Activated CD8-positive, alpha-beta memory T cell treated with anti-CD3 and anti-CD28 coated beads, Interleukin-2, amount 50 U/mL, for 24 hours (primary cell): Measurements from ENCODE around the gene TTLL12.

Source experiments
- DNase-seq: peaks from one replicate; pipeline ENCODE4 v3.0.0-alpha.2; 2020; ENCODE audit errors: extremely low read depth

TTLL12 gene

DNA sequence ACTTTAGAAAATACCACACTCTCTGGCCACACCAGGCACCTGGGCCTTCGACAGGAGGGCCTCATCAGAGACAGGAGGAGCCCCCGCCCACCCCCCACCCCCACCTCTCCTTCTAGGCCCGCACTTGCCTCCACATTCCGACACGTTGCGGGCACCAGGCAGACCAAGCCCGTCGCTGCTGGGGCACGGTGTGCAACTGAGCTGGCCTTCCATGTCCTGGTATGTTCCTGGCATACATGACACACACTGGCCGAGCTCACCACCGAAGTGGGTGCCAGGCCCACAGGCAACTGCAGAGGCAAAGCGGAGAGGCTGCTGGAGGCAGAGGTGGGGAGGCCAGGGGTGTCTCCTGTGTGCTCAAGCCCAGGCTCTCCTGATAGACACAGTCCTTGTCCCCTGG is 27.0 kb upstream of the TTLL12 start:
- no peak for DNase-seq

DNA sequence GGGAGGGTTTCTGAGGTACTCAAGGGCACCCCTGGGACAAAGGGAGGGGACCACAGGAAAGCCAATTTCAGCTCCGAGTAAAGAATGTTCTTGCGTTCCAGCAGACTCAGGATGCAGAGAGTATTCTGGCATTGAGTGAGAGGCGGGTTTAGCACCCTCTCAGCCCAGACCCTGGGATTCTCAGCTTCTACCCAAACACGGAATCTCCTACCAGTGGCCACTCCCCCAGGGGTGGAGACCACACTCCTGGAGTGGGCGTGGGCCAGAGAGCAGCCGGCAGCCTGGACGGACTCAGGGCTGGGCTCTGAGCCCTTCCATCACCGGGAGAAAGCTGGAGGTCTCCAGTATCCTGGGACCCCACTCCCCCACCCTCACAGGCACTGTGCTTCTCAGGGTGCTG is 26.1 kb upstream of the TTLL12 start:
- no peak for DNase-seq

DNA sequence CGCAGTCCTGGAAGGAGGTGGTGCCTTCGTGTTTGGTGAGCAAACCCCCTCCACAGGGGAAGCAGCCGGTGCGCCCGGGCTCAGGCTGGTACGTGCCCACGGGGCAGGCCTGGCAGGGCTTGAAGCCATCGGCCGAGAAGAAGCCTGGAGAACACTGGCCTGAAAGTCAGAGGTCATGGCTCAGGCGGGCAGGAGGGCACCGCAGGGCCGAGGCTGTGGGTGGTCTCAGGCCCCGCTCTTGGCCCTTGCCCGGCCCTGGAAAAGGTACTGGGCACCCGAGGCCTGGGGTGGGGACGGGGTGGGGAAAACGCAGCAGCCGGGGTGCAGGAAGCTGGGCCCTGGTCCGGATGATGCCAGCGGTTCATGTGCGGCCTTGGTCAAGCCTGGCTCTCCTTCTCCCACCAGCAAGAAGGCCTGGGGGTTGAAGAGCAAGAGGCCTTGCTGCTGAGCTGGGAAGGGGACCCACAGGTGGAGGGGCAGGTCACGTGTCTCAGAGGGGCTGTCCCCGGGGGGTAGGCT is 25.6 kb upstream of the TTLL12 start:
- DNase-seq = no peak

GRCh38 chr22:43211941-43212433 is 25.1 kb upstream of the TTLL12 start:
- no peak for DNase-seq

GRCh38 chr22:43210631-43211515 is 23.9 kb upstream of the TTLL12 start:
- DNase-seq = no peak

DNA sequence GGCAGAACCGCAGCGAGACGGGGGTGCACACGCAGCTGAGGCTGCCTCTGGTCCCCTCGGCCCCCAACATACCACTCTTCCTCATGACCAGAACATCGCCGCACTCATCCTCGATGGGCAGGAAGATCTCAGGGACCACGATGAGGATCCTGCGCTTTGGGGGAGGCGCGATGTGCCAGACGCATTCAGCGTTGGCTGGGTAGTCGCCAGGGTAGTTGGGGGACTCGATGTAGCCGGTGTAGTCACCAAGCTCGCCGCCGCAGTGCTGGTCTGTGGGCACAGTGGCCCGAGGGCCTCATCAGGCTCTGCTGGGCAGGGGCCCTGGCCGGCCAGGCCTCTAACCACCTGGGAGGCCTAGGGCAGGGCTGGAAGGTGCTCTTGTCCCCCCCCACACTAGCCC is 23.0 kb upstream of the TTLL12 start:
- DNase-seq = no peak

DNA sequence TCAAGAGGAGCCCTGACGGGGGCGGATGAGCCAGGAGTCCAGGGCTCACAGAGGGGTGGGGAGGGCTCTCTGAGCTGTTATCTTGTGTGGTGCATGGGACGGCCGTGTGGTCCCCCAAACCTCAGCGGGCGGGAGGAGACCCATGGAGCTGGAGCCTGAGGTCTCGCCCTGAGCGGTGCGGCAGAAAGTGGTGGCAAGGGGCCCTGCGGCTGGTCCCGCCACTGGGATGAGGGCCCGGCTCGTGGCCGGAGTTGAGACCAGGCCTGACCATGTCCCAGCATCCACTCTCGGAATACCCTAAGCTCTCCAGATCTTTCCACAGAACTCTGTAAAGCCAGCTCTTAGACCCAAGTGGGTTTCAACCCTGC is 22.6 kb upstream of the TTLL12 start:
- DNase-seq = no peak

DNA sequence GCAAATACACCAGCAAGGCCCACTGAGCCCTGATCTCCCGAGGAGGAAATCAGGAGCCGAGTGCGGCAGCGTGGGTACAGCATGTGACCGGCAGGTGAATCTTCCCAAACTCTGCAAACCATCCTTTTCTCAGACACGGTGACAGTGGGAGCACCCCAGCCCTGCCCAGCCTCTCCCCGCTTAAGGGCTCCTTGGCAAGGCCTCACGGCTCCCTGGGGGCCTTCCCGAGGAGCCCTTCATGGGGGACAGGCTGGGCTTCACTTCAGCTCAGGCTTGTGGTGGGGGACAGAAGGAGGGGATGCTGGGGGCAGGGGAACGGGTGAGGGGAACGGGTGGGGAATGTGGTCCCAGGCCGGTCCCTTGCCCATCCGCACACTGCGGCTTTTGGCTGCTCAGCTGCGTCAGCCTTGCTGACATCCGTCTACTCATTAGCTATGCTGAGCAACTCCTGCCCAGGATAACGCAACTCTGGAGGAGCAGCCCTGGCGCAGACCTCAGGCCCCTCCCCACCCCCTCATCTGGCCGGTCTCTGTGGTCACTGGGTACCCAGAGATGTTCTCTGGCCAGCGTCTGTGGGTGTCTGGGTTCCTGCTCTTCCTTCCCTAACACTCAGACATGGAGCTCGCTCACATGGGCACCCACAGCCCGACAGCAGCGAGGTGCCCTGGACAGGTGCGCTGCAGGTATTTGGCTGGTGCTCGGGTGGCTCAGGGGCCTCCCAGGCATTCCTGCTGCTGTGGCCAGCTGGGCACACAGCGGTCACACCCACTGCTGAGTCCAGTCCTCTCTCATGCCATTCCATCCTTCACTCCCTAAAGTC is 22.0 kb upstream of the TTLL12 start:
- DNase-seq = no peak

DNA sequence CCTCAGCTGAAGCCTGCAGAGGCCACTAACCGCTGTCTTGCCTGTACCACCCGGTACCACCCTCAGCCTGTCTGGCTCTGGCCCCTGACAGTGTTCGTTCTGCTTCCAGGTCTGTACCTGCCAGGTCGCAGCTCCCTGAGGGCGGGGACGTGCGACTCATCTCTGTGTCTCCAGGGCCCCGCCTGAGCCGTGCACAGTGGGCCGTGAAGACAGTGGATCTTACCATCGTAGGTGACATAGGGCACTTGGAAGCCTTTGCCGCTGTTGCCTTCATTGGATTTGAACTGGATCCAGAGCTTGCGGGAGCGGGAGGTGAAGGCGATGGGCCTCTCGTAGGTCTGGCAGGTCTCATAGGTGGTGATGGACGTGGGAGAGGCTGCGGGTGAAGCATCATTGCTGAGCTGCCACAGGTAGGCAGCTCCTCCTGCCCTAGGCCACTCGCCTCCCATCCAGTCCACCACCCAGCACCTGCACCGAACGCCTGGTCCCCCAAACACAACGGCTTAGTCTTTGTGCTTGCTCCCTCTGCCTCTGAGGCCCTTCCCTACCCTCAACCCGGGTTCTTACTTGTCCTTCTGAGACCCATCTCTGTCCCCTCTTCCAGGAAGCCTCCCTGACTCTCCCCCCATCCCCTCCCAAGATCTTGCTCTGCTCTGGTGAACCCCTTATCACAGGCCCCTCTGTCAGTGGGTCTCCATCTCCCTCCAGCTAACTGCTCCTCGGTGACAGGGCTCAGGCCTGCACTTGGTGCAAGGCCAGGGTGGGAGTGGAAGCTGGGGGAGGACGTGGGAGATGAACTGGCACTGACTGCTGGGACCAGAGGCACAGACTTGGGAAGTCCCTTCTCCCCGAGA is 21.1 kb upstream of the TTLL12 start:
- no peak for DNase-seq

DNA sequence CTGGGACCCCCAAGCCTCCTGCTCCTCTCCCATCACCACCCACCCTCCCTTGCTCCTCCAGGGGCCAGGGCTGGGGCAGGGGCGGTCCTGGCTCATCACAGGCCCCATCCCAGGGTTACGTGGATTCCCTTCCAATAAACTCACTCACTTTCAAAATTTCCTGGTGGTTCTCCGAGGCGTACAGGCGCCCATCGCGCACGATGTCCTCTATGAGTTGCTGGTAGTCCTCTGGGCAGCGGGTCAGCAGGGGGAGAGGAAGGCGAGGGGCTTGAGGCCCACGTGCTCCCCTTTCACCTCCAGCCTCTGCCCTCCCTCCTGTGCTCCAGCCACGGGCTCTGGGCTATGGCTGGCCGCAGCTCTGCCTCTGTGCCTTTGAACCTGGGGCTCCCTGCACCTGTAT is 20.5 kb upstream of the TTLL12 start:
- DNase-seq = no peak

DNA sequence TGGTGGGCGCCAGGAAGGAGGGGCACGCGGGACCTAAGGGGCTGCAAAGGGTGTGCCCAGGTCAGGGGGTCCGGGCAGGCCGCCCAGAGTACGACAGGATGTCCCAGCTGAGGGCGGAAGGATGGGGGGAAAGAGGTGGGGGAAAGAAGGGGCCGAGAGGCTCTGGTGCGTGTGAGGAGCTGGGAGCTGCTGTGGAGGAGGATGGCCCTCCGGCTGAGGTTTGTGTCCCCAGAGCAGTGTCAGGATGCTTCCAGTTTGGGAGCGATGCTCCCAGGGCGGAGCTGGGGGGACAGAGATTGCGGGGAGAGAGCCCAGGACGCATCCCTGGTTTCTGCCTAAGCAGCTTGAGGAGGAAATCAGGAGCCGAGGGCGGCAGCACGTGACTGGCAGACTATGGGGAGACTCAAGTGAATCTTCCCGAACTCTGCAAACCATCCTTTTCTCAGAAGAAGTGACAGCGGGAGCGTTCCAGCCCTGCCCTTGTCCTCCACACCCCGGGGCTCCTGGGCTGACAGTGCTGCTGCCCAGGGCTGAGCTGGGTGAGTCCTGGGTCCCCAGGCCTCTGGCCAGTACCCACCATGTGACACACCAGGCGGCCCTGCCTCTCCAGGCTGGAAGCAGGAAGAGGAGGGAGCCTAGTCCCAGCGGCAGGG is 19.7 kb upstream of the TTLL12 start:
- no peak for DNase-seq

DNA sequence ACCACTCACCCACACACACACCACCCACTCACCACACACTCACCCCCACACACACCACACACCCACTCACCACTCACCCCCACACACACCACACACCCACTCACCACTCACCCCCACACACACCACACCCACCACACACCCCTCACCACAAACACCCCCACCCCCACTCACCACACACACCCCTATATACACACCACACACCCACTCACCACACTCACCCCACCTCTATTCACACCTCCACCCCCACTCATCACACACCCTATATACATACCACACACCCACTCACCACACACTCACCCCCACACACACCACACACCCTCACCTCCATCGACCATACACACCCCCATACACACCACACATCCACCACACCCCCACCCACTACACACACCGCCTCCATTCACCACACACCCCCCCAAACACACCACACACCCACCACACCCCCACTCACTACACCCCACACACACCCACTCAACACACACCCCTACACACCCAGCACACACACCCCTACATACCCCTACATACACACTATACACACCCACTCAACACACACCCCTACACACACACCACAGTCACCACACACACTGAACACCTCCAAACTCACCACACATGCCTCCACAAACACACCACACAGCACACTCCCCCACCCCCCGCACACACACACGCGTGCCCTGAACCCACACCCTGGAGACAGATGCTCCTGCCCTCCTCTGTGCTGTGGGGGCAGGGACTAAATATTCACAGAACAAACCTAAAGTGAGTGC is 19.0 kb upstream of the TTLL12 start:
- no peak for DNase-seq

DNA sequence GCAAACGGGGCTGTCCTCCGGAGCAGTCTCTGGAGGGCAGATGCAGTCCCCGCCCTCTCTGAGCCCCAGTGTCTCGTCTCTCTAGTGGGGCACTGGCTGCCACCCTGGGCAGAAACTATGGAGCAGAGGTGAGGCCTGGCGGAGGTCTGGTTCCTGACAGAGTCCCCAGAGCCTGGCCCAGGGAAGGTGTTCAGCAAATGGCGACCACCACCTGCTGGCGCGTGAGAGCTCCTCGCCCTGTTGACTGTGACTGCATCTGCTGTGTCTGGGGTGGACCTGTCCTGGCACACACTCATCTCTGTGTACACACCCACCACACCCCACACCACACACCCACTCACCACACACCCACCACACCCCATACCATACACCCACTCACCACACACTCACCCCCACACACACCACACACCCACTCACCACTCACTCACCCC is 18.3 kb upstream of the TTLL12 start:
- DNase-seq = no peak

GRCh38 chr22:43203471-43203981 is 16.6 kb upstream of the TTLL12 start:
- no peak for DNase-seq

DNA sequence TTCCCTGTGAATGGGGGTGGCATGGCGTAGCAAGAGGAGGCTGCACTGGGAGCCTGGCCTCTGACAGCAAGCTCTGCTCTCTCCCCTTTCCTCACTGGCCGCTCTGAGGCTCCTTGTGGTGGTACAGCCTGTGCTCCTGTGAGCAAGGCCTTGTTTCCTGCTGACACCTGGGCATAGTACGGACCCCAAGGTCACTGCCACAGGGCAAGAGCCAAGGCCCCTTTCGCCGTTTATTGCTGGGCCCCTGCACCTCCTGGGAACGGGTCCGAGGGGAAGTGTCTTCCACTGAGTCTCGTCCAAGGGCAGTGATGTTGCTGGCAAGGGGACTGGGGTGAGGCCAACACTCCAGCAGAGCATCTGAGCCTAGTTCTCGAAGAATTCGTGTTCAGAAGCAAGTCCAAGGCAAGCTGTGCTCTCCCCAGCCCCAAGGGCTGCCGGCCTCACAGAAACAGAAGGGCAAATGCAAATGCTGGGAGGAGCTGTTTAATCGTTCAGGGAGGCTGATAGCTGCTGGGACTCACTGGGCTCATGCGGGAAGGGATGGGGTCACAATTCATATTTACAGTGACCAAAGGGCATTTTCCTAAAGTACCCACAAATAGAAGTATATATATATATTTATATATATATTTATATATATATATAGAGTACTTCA is 15.9 kb upstream of the TTLL12 start:
- DNase-seq = no peak

DNA sequence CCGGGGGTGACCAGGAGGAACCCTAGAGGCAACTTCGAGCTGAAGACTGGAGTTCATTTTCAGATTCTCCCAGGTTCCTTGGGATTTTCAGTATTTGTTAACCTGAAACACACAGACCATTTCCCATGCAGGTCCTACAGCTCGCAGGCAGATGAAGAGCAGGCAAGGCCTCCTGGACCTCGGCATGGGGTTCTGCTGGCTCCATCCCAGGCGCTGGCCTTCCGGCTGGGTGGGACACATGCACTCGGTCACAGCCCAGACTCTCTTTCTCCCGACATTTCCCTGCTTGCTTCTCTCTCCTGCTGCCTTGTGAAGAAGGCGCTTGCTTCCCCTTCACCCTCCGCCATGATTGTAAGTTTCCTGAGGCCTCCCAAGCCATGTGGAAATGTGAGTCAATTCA is 15.4 kb upstream of the TTLL12 start:
- DNase-seq = no peak

- no peak for DNase-seq
Observed at GRCh38 chr22:43201486-43202219, 14.7 kb upstream of the TTLL12 start.

DNA sequence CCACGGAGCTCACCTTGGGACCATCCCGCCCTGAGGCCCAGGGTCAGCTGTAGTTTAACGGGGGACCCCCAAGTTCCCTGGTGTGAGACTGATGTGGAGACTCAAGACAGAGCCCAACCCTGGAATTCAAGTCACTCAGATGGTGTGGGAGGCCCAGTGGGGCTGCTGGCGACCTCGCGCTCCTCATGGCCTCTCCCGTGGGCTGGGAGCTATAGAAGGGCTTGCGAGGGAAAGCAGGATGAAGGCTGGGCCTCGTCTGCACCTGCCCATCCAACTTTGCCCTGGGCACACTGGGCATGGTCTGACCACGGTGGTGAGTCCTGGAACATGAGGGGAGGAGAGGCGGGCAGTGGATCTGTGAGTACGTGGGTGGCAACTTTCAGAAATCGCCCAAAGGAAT is 13.6 kb upstream of the TTLL12 start:
- DNase-seq = no peak

- no peak for DNase-seq
Observed at GRCh38 chr22:43200031-43200430, 13.1 kb upstream of the TTLL12 start.
